DOHH2 (cell line): ENCODE data around the gene FAM76A.

Experiments used
- EZH2phosphoT487 ChIP-seq: fragments of 200-600 bp; sonication (generic); IDR thresholded peaks from 2 replicates; pipeline ENCODE4 v1.6.1; 2017; ENCODE audit warnings: borderline replicate concordance, mild to moderate bottlenecking, antibody characterized with exemption, low read length, moderate library complexity, mixed read lengths
- TF ChIP-seq, protein P1 (sequence below): fragments of 200-600 bp; sonication (generic); IDR thresholded peaks from one replicate; pipeline ENCODE4 v1.5.1; 2014; ENCODE audit warnings: antibody characterized with exemption, mild to moderate bottlenecking, low read depth, low read length; ENCODE audit not compliant: poor library complexity, severe bottlenecking

- no peak for TF ChIP-seq EZH2phosphoT487
- TF ChIP-seq, protein P1, sequence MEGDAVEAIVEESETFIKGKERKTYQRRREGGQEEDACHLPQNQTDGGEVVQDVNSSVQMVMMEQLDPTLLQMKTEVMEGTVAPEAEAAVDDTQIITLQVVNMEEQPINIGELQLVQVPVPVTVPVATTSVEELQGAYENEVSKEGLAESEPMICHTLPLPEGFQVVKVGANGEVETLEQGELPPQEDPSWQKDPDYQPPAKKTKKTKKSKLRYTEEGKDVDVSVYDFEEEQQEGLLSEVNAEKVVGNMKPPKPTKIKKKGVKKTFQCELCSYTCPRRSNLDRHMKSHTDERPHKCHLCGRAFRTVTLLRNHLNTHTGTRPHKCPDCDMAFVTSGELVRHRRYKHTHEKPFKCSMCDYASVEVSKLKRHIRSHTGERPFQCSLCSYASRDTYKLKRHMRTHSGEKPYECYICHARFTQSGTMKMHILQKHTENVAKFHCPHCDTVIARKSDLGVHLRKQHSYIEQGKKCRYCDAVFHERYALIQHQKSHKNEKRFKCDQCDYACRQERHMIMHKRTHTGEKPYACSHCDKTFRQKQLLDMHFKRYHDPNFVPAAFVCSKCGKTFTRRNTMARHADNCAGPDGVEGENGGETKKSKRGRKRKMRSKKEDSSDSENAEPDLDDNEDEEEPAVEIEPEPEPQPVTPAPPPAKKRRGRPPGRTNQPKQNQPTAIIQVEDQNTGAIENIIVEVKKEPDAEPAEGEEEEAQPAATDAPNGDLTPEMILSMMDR, result no peak
These were observed 36.3 kb downstream of the FAM76A start for GRCh38 chr1:27762033-27762432.
